PC-9 (cell line): ENCODE measurements around the gene NTMT1.

Source experiments
- CTCF ChIP-seq: fragments of 200-600 bp; sonication (generic); conservative IDR thresholded peaks from 2 replicates; pipeline ENCODE4 v1.6.1; 2017; ENCODE audit warnings: mixed run types, antibody characterized with exemption, mild to moderate bottlenecking, moderate library complexity
- EZH2 ChIP-seq: fragments of 200-600 bp; sonication (generic); IDR thresholded peaks from 2 replicates; pipeline ENCODE4 v1.8.0; 2017; ENCODE audit warnings: antibody characterized with exemption, low read depth

DNA sequence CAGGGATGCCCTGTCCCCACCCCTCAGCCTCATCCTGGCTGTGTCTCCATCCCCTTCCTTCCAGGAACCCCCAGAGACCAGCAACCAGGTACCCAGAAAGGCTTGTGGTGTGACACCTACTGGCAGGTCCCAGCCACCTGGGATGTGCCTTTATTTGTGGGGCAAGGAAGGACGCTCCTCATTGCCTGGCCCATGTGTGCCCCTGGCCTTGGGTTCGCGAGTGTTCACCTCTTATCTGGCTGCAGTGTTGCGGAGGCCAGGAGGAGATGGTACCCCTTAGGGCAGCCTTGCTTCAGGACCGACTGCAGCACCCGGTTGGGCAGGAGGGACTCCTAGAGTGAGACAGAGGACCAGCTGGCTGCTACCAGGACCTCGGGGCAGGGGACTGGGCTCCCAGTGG lies 13.8 kb upstream of the NTMT1 start:
- TF ChIP-seq CTCF (no peak), EZH2 (no peak)
